ENCODE measurements around the gene STXBP5. TPM values are rescaled to one million over a fixed set of nuclear protein-coding genes. Genes with fewer than 3 reads are reported as not detected.

Gene STXBP5
- total RNA-seq, 4 donors from 2014 or later: 18.1 to 22.1 (median 20.0) TPM

- intact Hi-C loops (cut with DNase I): no loop called here
- Histone ChIP-seq H3K27me3 (no peaks in the 10 kb centered on the region), H3K4me1 (peaks cover 0 to 1% (median under 1%) of the 10 kb centered on the region in 4 donors), H3K36me3 (no peaks in the 10 kb centered on the region), H3K4me3 (no peak overlapping the region), H3K9me3 (no peaks in the 10 kb centered on the region), H3K27ac (replicated peaks in 1 of 4) (no peak overlapping the region)
- WGBS: 76% methylated on average over 3 of the region's 3 CpGs
- no peak for DNase-seq (ENCODE audit: extremely low spot score)
- TF ChIP-seq POLR2AphosphoS5 (IDR thresholded peaks at IDR 0.05): no peak
- TF ChIP-seq, protein P1, sequence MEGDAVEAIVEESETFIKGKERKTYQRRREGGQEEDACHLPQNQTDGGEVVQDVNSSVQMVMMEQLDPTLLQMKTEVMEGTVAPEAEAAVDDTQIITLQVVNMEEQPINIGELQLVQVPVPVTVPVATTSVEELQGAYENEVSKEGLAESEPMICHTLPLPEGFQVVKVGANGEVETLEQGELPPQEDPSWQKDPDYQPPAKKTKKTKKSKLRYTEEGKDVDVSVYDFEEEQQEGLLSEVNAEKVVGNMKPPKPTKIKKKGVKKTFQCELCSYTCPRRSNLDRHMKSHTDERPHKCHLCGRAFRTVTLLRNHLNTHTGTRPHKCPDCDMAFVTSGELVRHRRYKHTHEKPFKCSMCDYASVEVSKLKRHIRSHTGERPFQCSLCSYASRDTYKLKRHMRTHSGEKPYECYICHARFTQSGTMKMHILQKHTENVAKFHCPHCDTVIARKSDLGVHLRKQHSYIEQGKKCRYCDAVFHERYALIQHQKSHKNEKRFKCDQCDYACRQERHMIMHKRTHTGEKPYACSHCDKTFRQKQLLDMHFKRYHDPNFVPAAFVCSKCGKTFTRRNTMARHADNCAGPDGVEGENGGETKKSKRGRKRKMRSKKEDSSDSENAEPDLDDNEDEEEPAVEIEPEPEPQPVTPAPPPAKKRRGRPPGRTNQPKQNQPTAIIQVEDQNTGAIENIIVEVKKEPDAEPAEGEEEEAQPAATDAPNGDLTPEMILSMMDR (IDR thresholded peaks at IDR 0.05): no peak
- no peak for TF ChIP-seq POLR2A (IDR thresholded peaks at IDR 0.05; ENCODE audit: low read depth)
- no peak for TF ChIP-seq EP300 (IDR thresholded peaks at IDR 0.05)
Measured at GRCh38 chr6:147216915-147217314, 12.7 kb downstream of the STXBP5 start.

- H3K4me3 ChIP-seq: no peak overlapping the region
- intact Hi-C loops (cut with DNase I): no loop called here
- H3K27ac ChIP-seq (replicated peaks in 1 of 4): no peak overlapping the region
- H3K9me3 ChIP-seq: no peaks in the 10 kb centered on the region
- no peak for DNase-seq (ENCODE audit: extremely low spot score)
- no peaks in the 10 kb centered on the region for H3K36me3 ChIP-seq
- peaks cover 0 to 9% (median 4%) of the 10 kb centered on the region in 4 donors for H3K4me1 ChIP-seq
- TF ChIP-seq POLR2AphosphoS5 (IDR thresholded peaks at IDR 0.05) (no peak), POLR2A (IDR thresholded peaks at IDR 0.05; ENCODE audit: low read depth) (no peak), EP300 (IDR thresholded peaks at IDR 0.05) (no peak)
- TF ChIP-seq, protein P1 (IDR thresholded peaks at IDR 0.05): no peak
- WGBS: 90% methylated on average over 2 of the region's 2 CpGs
- H3K27me3 ChIP-seq: no peaks in the 10 kb centered on the region
Measured at GRCh38 chr6:147217840-147218404, 13.7 kb downstream of the STXBP5 start.

DNA sequence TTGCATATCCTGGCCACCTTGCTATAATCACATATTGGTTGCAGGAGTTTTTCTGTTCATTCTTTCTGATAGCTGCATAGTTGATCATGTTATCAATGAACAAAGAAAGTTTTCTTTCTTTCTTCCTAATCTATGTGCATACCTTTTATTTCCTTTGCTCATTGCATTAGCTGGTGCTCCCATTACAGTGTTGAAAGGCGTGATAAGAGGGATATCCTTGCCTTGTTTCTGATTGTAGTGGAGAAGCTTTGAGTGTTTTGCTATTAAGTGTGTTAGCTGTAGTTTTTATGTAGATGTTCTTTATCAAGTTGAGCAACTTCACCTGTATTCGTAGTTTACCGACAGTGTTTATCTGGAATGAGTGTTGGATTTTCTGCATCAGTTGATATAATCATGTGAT is 14.6 kb downstream of the STXBP5 start:
- no peaks in the 10 kb centered on the region for H3K36me3 ChIP-seq
- H3K27me3 ChIP-seq: no peaks in the 10 kb centered on the region
- H3K27ac ChIP-seq (replicated peaks in 1 of 4): no peak overlapping the region
- H3K4me3 ChIP-seq: no peak overlapping the region
- H3K4me1 ChIP-seq: peaks cover 0 to 9% (median 4%) of the 10 kb centered on the region in 4 donors
- TF ChIP-seq, protein P1 (IDR thresholded peaks at IDR 0.05): no peak
- no peak for TF ChIP-seq EP300 (IDR thresholded peaks at IDR 0.05)
- TF ChIP-seq POLR2AphosphoS5 (IDR thresholded peaks at IDR 0.05): no peak
- 96% methylated on average over 3 of the region's 3 CpGs for WGBS
- no peaks in the 10 kb centered on the region for H3K9me3 ChIP-seq
- intact Hi-C loops (cut with DNase I): no loop called here
- no peak for DNase-seq (ENCODE audit: extremely low spot score)

- Histone ChIP-seq H3K27me3 (no peaks in the 10 kb centered on the region), H3K4me3 (no peak overlapping the region), H3K27ac (replicated peaks in 1 of 4) (no peak overlapping the region), H3K4me1 (peaks cover 0 to 9% (median 4%) of the 10 kb centered on the region in 4 donors), H3K36me3 (no peaks in the 10 kb centered on the region), H3K9me3 (no peaks in the 10 kb centered on the region)
- intact Hi-C loops (cut with DNase I): no loop called here
- 100% methylated on average over 1 of the region's 1 CpG for WGBS
- no peak for DNase-seq (ENCODE audit: extremely low spot score)
- TF ChIP-seq POLR2A (IDR thresholded peaks at IDR 0.05; ENCODE audit: low read depth) (no peak), EP300 (IDR thresholded peaks at IDR 0.05) (no peak), POLR2AphosphoS5 (IDR thresholded peaks at IDR 0.05) (no peak)
- TF ChIP-seq, protein P1 (IDR thresholded peaks at IDR 0.05): no peak
Measured at GRCh38 chr6:147219463-147219862, 15.2 kb downstream of the STXBP5 start.

DNA sequence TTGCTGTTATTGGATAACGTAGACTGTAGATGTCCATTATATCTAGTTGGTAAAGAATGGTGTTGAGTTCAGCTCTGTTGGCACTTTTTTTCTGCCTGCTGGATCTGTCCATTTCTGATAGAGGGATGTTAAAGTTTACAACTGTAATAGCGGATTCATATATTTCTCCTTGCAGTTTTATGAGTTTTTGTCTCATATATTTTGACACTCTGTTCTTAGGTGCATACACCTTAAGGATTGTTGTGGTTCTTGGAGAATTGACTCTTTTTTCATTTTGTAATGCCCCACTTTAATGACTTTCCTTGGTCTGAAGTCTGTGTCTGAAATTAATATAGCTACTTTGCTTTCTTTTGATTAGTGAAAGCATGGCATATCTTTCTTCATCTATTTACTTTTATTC is 16.1 kb downstream of the STXBP5 start:
- peaks cover 0 to 9% (median 4%) of the 10 kb centered on the region in 4 donors for H3K4me1 ChIP-seq
- H3K27me3 ChIP-seq: no peaks in the 10 kb centered on the region
- no peak overlapping the region for H3K4me3 ChIP-seq
- H3K36me3 ChIP-seq: no peaks in the 10 kb centered on the region
- intact Hi-C loops (cut with DNase I): loop anchor here (10.0 kb wide), 1 partner anchor 366 kb away; no protein-coding TSS in a partner anchor
- no peak overlapping the region for H3K27ac ChIP-seq (replicated peaks in 1 of 4)
- DNase-seq (ENCODE audit: extremely low spot score): no peak
- WGBS: 90% methylated on average over 2 of the region's 2 CpGs
- TF ChIP-seq POLR2AphosphoS5 (IDR thresholded peaks at IDR 0.05) (no peak), EP300 (IDR thresholded peaks at IDR 0.05) (no peak), POLR2A (IDR thresholded peaks at IDR 0.05; ENCODE audit: low read depth) (no peak)
- TF ChIP-seq, protein P1 (IDR thresholded peaks at IDR 0.05): no peak
- H3K9me3 ChIP-seq: no peaks in the 10 kb centered on the region

All from esophagus muscularis mucosa (tissue), 4 donors.